ENCODE results near the gene OTUD4.

OTUD4 gene

DNA sequence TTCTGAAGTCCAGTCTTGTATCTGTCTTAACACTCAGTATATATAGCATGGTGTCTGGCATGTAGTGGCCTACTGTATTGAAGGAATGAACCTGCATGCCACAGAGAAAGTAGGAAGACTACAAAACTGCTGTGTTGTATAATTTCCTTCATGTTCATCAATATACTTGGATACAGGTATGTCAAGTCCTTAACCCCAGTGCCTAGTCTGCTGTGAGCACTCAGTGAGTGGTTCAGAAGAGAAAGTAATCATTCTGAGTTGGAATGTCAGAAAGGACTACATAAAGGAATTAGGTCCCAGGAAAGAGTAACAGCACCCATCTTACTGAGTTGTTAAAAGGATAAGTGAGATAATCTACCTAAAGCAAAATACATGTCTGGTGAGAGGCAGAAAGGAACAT is 50.3 kb downstream of the OTUD4 start:
- Histone ChIP-seq H3K27ac (ENCODE audit: low read length) (no peak overlapping the region), H3K27me3 (ENCODE audit: control insufficient read depth, insufficient read depth, low read length) (no peaks in the 10 kb centered on the region), H3K9me3 (ENCODE audit: control insufficient read depth, insufficient read depth, low read length) (no peaks in the 10 kb centered on the region), H3K4me3 (ENCODE audit: low read length) (no peak overlapping the region), H3K4me1 (ENCODE audit: control insufficient read depth, insufficient read depth, low read length) (no peaks in the 10 kb centered on the region), H3K36me3 (ENCODE audit: control insufficient read depth, insufficient read depth, low read length) (peaks cover 4% of the 10 kb centered on the region; the same call in 1 of the 2 replicates)
- DNase-seq (ENCODE audit: low read depth, low spot score): no peak

DNA sequence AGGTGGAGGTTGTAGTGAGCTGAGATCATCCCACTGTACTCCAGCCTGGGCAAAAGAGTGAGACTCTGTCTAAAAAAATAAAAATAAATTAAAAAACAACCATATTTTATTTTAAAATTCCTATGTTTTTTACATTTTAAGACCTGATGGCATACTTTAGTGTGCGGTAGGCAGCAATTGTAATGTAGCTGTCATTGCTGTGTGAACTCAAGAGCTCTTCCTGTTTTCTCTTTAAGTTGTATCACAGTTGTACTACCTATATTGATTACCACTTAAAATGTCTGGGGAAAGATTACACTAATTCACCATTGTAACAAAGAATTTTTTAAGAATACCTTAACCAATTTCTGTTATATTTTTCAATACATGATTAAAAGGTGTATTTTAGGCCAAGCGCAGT is 55.0 kb downstream of the OTUD4 start:
- Histone ChIP-seq H3K27me3 (ENCODE audit: control insufficient read depth, insufficient read depth, low read length) (no peaks in the 10 kb centered on the region), H3K4me1 (ENCODE audit: control insufficient read depth, insufficient read depth, low read length) (no peaks in the 10 kb centered on the region), H3K4me3 (ENCODE audit: low read length) (no peak overlapping the region), H3K27ac (ENCODE audit: low read length) (no peak overlapping the region), H3K9me3 (ENCODE audit: control insufficient read depth, insufficient read depth, low read length) (no peaks in the 10 kb centered on the region), H3K36me3 (ENCODE audit: control insufficient read depth, insufficient read depth, low read length) (peaks cover 10% of the 10 kb centered on the region)
- DNase-seq (ENCODE audit: low read depth, low spot score): no peak
- WGBS (ENCODE audit: insufficient coverage, insufficient read length): no CpG with 5 or more reads among the region's 2 CpGs

DNA sequence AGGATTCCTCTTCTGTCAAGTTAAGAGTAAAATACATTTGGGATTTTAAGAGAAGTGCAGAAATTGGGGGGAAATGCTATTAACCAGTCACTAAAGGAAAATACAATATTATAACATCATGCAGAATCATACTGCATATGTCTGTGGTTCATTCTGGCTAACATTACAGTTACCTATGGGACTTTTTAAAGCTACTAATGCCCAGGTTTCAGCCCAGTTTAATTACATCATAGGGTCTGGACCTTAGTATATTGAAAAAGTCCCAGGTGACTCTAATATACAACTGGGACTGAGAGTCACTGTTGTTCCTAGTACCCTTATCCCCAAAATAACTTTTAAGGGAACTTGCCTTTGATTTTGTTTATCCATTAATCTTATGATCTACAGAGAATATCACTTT is 72.3 kb downstream of the OTUD4 start:
- Histone ChIP-seq H3K9me3 (ENCODE audit: control insufficient read depth, insufficient read depth, low read length) (no peaks in the 10 kb centered on the region), H3K27ac (ENCODE audit: low read length) (no peak overlapping the region), H3K4me3 (ENCODE audit: low read length) (no peak overlapping the region), H3K36me3 (ENCODE audit: control insufficient read depth, insufficient read depth, low read length) (peaks cover 5% of the 10 kb centered on the region; the same call in 1 of the 2 replicates), H3K27me3 (ENCODE audit: control insufficient read depth, insufficient read depth, low read length) (no peaks in the 10 kb centered on the region), H3K4me1 (ENCODE audit: control insufficient read depth, insufficient read depth, low read length) (no peaks in the 10 kb centered on the region)
- DNase-seq (ENCODE audit: low read depth, low spot score): no peak

DNA sequence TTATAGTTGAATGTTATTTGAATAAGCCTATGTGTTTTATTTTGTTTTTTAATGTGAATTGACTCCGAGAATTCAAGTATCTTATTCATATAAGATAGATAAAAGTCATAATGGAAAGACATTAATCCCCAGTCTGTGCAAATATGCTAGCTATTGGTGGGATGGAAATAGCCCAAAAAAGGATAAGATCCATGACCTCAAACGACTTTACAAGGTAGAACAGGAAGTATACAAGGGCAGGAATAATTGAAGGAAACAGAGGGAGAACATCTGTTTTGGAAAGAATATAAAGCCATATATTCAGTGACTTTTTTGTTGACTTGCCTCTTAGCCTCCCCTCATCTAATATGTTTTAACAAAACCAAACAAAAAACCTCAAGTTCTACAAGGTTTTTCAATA is 73.3 kb downstream of the OTUD4 start:
- no peak overlapping the region for H3K4me3 ChIP-seq (ENCODE audit: low read length)
- DNase-seq (ENCODE audit: low read depth, low spot score): no peak
- H3K9me3 ChIP-seq (ENCODE audit: control insufficient read depth, insufficient read depth, low read length): no peaks in the 10 kb centered on the region
- WGBS (ENCODE audit: insufficient coverage, insufficient read length): no CpG with 5 or more reads among the region's 2 CpGs
- H3K27me3 ChIP-seq (ENCODE audit: control insufficient read depth, insufficient read depth, low read length): no peaks in the 10 kb centered on the region
- H3K27ac ChIP-seq (ENCODE audit: low read length): no peak overlapping the region
- H3K36me3 ChIP-seq (ENCODE audit: control insufficient read depth, insufficient read depth, low read length): peaks cover 3% of the 10 kb centered on the region; the same call in 1 of the 2 replicates
- no peaks in the 10 kb centered on the region for H3K4me1 ChIP-seq (ENCODE audit: control insufficient read depth, insufficient read depth, low read length)

GRCh38 chr4:145103496-145103895 is 76.9 kb downstream of the OTUD4 start:
- Histone ChIP-seq H3K27ac (ENCODE audit: low read length) (no peak overlapping the region), H3K4me3 (ENCODE audit: low read length) (no peak overlapping the region), H3K9me3 (ENCODE audit: control insufficient read depth, insufficient read depth, low read length) (no peaks in the 10 kb centered on the region), H3K4me1 (ENCODE audit: control insufficient read depth, insufficient read depth, low read length) (no peaks in the 10 kb centered on the region), H3K27me3 (ENCODE audit: control insufficient read depth, insufficient read depth, low read length) (no peaks in the 10 kb centered on the region), H3K36me3 (ENCODE audit: control insufficient read depth, insufficient read depth, low read length) (peaks cover 3% of the 10 kb centered on the region; the same call in 1 of the 2 replicates)
- no CpG with 5 or more reads among the region's 3 CpGs for WGBS (ENCODE audit: insufficient coverage, insufficient read length)
- no peak for DNase-seq (ENCODE audit: low read depth, low spot score)

GRCh38 chr4:145102619-145103018 is 77.8 kb downstream of the OTUD4 start:
- Histone ChIP-seq H3K27me3 (ENCODE audit: control insufficient read depth, insufficient read depth, low read length) (no peaks in the 10 kb centered on the region), H3K4me1 (ENCODE audit: control insufficient read depth, insufficient read depth, low read length) (no peaks in the 10 kb centered on the region), H3K27ac (ENCODE audit: low read length) (no peak overlapping the region), H3K4me3 (ENCODE audit: low read length) (no peak overlapping the region), H3K36me3 (ENCODE audit: control insufficient read depth, insufficient read depth, low read length) (no peaks in the 10 kb centered on the region; the same call in 1 of the 2 replicates), H3K9me3 (ENCODE audit: control insufficient read depth, insufficient read depth, low read length) (no peaks in the 10 kb centered on the region)
- WGBS (ENCODE audit: insufficient coverage, insufficient read length): no CpG with 5 or more reads among the region's 2 CpGs
- no peak for DNase-seq (ENCODE audit: low read depth, low spot score)

DNA sequence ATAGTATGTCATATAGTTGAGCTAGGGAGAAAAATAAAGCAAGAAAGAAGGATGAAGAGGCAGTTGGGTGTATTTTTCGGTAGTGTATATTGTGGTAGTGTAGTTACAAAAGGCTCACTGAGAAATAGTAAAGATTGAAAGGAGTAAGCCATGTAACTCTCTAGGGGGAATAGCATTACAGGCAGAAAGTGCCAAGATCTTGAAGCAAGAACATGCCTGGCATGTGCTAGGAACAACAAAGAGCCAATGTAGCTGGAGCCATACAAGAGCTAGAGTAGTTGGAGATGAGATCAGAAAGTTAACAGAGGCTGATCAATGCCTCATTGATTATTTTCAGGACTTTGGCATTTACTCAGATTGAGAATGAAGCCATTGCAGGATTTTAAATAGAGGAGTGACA is 79.3 kb downstream of the OTUD4 start:
- no peaks in the 10 kb centered on the region; the same call in 1 of the 2 replicates for H3K36me3 ChIP-seq (ENCODE audit: control insufficient read depth, insufficient read depth, low read length)

GRCh38 chr4:145099653-145100052 is 80.7 kb downstream of the OTUD4 start:
- peaks cover 3% of the 10 kb centered on the region; the same call in 1 of the 2 replicates for H3K36me3 ChIP-seq (ENCODE audit: control insufficient read depth, insufficient read depth, low read length)
- no peak for DNase-seq (ENCODE audit: low read depth, low spot score)
- WGBS (ENCODE audit: insufficient coverage, insufficient read length): no CpG with 5 or more reads among the region's 5 CpGs

More for the DNA sequence above, 79.3 kb downstream of the OTUD4 start:
- 100% methylated on average over 1 of the region's 1 CpG for WGBS (ENCODE audit: insufficient coverage, insufficient read length)
- Histone ChIP-seq H3K4me1 (ENCODE audit: control insufficient read depth, insufficient read depth, low read length) (no peaks in the 10 kb centered on the region), H3K9me3 (ENCODE audit: control insufficient read depth, insufficient read depth, low read length) (no peaks in the 10 kb centered on the region), H3K4me3 (ENCODE audit: low read length) (no peak overlapping the region), H3K27ac (ENCODE audit: low read length) (no peak overlapping the region), H3K27me3 (ENCODE audit: control insufficient read depth, insufficient read depth, low read length) (no peaks in the 10 kb centered on the region)
- no peak for DNase-seq (ENCODE audit: low read depth, low spot score)

DNA sequence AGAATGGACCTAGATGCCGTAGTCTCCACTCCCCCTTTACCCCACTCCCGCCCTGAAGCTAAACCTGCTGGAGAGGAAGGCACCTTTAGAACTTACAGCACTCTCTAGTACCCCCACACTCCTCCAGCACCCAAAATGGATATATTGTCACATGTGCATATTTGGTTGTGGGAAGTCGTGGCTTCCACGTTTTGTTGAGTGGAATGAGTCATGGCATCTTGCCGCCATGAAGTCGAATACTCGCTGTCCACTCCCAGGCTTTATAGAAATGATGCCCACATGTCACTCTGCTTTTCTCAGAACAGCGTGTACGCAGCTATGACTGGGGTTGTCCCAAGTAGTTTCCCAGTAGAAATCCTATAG is 81.7 kb downstream of the OTUD4 start:
- H3K36me3 ChIP-seq (ENCODE audit: control insufficient read depth, insufficient read depth, low read length): peaks cover 3% of the 10 kb centered on the region; the same call in 1 of the 2 replicates
- H3K4me1 ChIP-seq (ENCODE audit: control insufficient read depth, insufficient read depth, low read length): no peaks in the 10 kb centered on the region
- peak overlapping the region; percentile 90 for H3K4me3 ChIP-seq (ENCODE audit: low read length)
- no peaks in the 10 kb centered on the region for H3K9me3 ChIP-seq (ENCODE audit: control insufficient read depth, insufficient read depth, low read length)
- DNase-seq (ENCODE audit: low read depth, low spot score): no peak
- no peak overlapping the region for H3K27ac ChIP-seq (ENCODE audit: low read length)
- no peaks in the 10 kb centered on the region for H3K27me3 ChIP-seq (ENCODE audit: control insufficient read depth, insufficient read depth, low read length)
- WGBS (ENCODE audit: insufficient coverage, insufficient read length): no CpG with 5 or more reads among the region's 9 CpGs

More at GRCh38 chr4:145099653-145100052, 80.7 kb downstream of the OTUD4 start:
- Histone ChIP-seq H3K27me3 (ENCODE audit: control insufficient read depth, insufficient read depth, low read length) (no peaks in the 10 kb centered on the region), H3K9me3 (ENCODE audit: control insufficient read depth, insufficient read depth, low read length) (no peaks in the 10 kb centered on the region), H3K4me1 (ENCODE audit: control insufficient read depth, insufficient read depth, low read length) (no peaks in the 10 kb centered on the region), H3K4me3 (ENCODE audit: low read length) (no peak overlapping the region), H3K27ac (ENCODE audit: low read length) (no peak overlapping the region)

DNA sequence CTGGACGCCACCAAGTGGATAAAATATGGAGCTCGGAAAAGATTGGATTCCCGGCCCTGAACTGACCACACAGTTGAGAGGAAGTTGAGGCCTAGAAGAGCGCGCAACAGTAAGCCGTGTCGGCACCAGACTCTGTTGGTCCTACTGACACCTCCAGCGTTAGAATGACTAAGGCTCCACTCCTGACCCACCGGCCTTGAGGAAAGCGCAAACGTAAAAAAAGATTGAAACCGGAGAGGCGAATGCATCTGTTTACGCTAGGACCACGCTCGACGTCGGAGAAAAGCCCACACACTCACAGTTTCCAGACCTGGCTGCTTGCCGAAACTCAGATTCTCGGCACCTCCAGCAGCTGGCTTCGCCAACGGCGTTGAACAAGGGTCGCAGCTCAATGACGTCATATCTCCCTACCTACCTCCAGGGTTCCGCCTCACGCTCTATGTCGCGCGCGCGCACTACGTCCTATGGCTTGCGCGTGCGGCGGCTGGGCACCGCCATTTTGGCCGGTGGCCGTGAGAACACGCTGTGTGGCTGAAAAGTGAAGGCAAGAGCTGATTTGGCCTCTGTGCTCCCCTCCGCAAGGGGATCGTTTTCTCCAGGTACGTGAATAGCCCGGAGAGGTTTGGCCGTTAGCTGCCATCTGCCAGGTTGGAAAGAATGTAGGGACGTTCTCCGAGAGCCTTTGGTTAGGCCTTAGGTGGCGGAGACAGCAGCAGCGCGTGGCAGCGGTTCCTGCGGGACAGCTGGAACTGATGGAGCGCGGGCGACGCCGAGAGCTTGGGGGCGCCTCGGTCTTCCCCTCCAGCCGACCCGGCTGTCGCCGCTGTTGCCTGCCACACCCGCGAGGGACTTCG is 82.3 kb downstream of the OTUD4 start, which contains the start of the genes ABCE1 and ANAPC10:
Gene ABCE1 (plus strand): TSS at position 491 of the 854 bp plus-strand sequence. CDS start 6,102 bp downstream, outside the sequence.
Gene ANAPC10 (minus strand): TSS at position 376 of the 854 bp plus-strand sequence. CDS start 2,097 bp downstream, outside the sequence.
- Histone ChIP-seq H3K4me3 (ENCODE audit: low read length) (peak within 1 kb of the TSS; percentile 90), H3K36me3 (ENCODE audit: control insufficient read depth, insufficient read depth, low read length) (peaks cover 3% of the 10 kb centered on the region; the same call in 1 of the 2 replicates), H3K27me3 (ENCODE audit: control insufficient read depth, insufficient read depth, low read length) (no peaks in the 10 kb centered on the region), H3K9me3 (ENCODE audit: control insufficient read depth, insufficient read depth, low read length) (no peaks in the 10 kb centered on the region), H3K27ac (ENCODE audit: low read length) (no peak within 1 kb of the TSS), H3K4me1 (ENCODE audit: control insufficient read depth, insufficient read depth, low read length) (no peaks in the 10 kb centered on the region)
- no CpG with 5 or more reads among the region's 67 CpGs for WGBS (ENCODE audit: insufficient coverage, insufficient read length)
- DNase-seq (ENCODE audit: low read depth, low spot score): peak; percentile 96

Data from iPS DF 6.9 (cell line).